Naive thymus-derived CD8-positive, alpha-beta T cell (primary cell): Measurements from ENCODE around the gene MUC22. TPM values are rescaled to one million over a fixed set of nuclear protein-coding genes. Genes with fewer than 3 reads are reported as not detected.
"Not testable (repeated sequence)": the region's sequence is repeated elsewhere in the genome, so short reads cannot be mapped to it uniquely, and the experiment has no call there.

ENCODE experiments used
- ATAC-seq, 2 donors: fragments of 150-1000 bp; cut with Tn5 transposase in 1 of 2; sonication (Bioruptor Pico), chemical (Tn5 transposase) in 1 of 2; 1 replicate in 1 of 2; 2 replicates in 1 of 2; pipeline ENCODE4 v1.10.0; 2021; ENCODE audit warnings: mild to moderate bottlenecking in 2 of 2, moderate library complexity in 2 of 2
- POLR2A ChIA-PET: fragments of 350-600 bp; sonication (Branson Sonifier 250); formaldehyde crosslinking; loops from one replicate; lab custom pipeline; 2021; ENCODE audit warnings: antibody characterized with exemption; lab: Charles Lee
- DNase-seq, 10 donors: peaks; one replicate each; pipeline versions ENCODE4 v3.0.0 to v3.0.0-alpha.2; 2020 to 2022
- H3K27ac Mint-ChIP-seq, 10 donors: one replicate each; pipeline ENCODE4 v1.8.0; 2020 to 2022; ENCODE audit warnings: mild to moderate bottlenecking in 10 of 10, mixed read lengths in 10 of 10, moderate library complexity in 4 of 10, inconsistent platforms in 1 of 10
- H3K27me3 Mint-ChIP-seq, 5 donors: one replicate each; pipeline ENCODE4 v1.8.0; 2021 to 2022; ENCODE audit warnings: mixed read lengths in 5 of 5
- H3K36me3 Mint-ChIP-seq, 3 donors: one replicate each; pipeline ENCODE4 v1.8.0; 2020 to 2022; ENCODE audit warnings: mixed read lengths in 3 of 3, mild to moderate bottlenecking in 2 of 3, inconsistent platforms in 1 of 3
- H3K4me1 Mint-ChIP-seq, 4 donors: one replicate each; pipeline ENCODE4 v1.8.0; 2021 to 2022; ENCODE audit warnings: mixed read lengths in 4 of 4
- H3K4me3 Mint-ChIP-seq, 10 donors: one replicate each; pipeline ENCODE4 v1.8.0; 2020 to 2022; ENCODE audit warnings: mild to moderate bottlenecking in 10 of 10, mixed read lengths in 10 of 10, moderate library complexity in 6 of 10, inconsistent platforms in 1 of 10
- H3K9me3 Mint-ChIP-seq, 9 donors: one replicate each; pipeline ENCODE4 v1.8.0; 2020 to 2022; ENCODE audit warnings: mixed read lengths in 9 of 9, mild to moderate bottlenecking in 3 of 9, inconsistent platforms in 1 of 9, moderate library complexity in 1 of 9
- polyA plus RNA-seq, 3 donors: library from polyadenylated mRNA; unstranded; fragments of 300-500 nt; fragmentation: Illumina TruSeq; gene quantifications; one replicate each; pipeline ENCODE4 v1.2.3, GENCODE V29; 2021
- total RNA-seq, 8 experiments: library from RNA in 2 of 8; stranded (reverse) in 2 of 8; gene quantifications; one replicate each; pipeline ENCODE4 v1.2.3 and lab custom pipeline; 2021 to 2026

MUC22 gene
- total and polyA plus RNA-seq, 5 experiments from 2014 or later, result not detected

- H3K4me1 Mint-ChIP-seq, result no peaks in the 10 kb centered on the region
- H3K36me3 Mint-ChIP-seq, result peaks cover 0 to 2% (median 0%) of the 10 kb centered on the region in 3 donors
- no peak for ATAC-seq
- no peak for DNase-seq
- H3K4me3 Mint-ChIP-seq, result no peak overlapping the region
- POLR2A ChIA-PET, result no interaction called here
- H3K27me3 Mint-ChIP-seq, result peaks cover 18 to 62% (median 39%) of the 10 kb centered on the region in 5 donors
- H3K27ac Mint-ChIP-seq, result peak overlapping the region in 1 of 10 donors; percentile 2
- H3K9me3 Mint-ChIP-seq, result no peaks in the 10 kb centered on the region
Measured at GRCh38 chr6:31049518-31049917, 39.2 kb downstream of the MUC22 start.

GRCh38 chr6:31053187-31053586 is 42.9 kb downstream of the MUC22 start:
- DNase-seq, ATAC-seq, H3K9me3 Mint-ChIP-seq, H3K27ac Mint-ChIP-seq, H3K4me3 Mint-ChIP-seq, H3K36me3 Mint-ChIP-seq, H3K4me1 Mint-ChIP-seq, POLR2A ChIA-PET: not testable (repeated sequence)
- H3K27me3 Mint-ChIP-seq, result peaks cover 12 to 32% (median 20%) of the 10 kb centered on the region in 5 donors

DNA sequence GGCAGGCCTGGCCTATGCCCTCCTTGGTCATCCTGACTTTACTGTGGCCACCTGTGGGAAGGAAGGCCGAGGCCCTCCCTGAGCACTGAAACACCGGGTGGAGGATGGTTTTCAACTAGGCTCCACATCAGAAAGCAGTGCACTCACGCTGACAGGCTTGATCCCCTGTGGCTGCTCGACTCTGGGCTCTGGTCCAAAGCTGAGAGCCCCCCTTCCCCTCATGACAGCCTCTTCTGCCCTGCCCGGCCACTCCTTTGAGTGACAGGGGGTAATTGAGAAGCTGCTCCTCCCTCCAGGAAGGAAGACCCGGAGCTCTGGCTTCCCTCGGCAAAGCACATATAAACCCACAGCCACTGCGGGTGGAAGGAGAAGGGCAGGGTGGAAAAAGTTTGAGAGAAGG is 43.6 kb downstream of the MUC22 start:
- Mint-ChIP-seq H3K36me3 (no peaks in the 10 kb centered on the region), H3K27ac (no peak overlapping the region), H3K4me3 (no peak overlapping the region), H3K4me1 (no peaks in the 10 kb centered on the region), H3K27me3 (peaks cover 11 to 26% (median 16%) of the 10 kb centered on the region in 5 donors), H3K9me3 (no peaks in the 10 kb centered on the region)
- POLR2A ChIA-PET, result no interaction called here
- ATAC-seq (no peak), DNase-seq (no peak)

DNA sequence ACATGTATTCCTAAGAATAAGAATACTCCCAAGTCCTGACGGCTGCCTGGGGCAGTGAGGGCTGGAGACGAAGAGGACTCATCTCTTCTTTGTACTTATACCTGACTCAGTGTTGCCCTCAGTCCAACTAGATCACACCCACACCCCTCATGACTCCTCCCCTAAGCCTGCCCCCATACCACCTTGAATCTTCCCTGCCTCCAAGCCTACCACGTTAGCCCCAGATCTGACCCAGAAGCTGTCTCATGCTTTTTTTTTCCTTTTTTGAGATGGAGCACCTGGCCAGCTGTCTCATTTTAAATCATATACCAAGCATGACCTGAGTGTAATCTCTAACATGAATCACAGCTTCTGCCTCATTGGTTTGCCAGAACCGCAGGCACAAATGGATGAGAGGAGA is 45.2 kb downstream of the MUC22 start:
- H3K36me3 Mint-ChIP-seq, result no peaks in the 10 kb centered on the region
- no peak overlapping the region for H3K27ac Mint-ChIP-seq
- no peak for ATAC-seq
- no peak for DNase-seq
- peaks cover 8 to 18% (median 14%) of the 10 kb centered on the region in 5 donors for H3K27me3 Mint-ChIP-seq
- H3K9me3 Mint-ChIP-seq, result no peaks in the 10 kb centered on the region
- POLR2A ChIA-PET, result no interaction called here
- no peaks in the 10 kb centered on the region for H3K4me1 Mint-ChIP-seq
- no peak overlapping the region for H3K4me3 Mint-ChIP-seq

- H3K36me3 Mint-ChIP-seq, result no peaks in the 10 kb centered on the region
- peaks cover 6 to 17% (median 8%) of the 10 kb centered on the region in 5 donors for H3K27me3 Mint-ChIP-seq
- no peaks in the 10 kb centered on the region for H3K9me3 Mint-ChIP-seq
- DNase-seq (no peak), ATAC-seq (no peak)
- no peaks in the 10 kb centered on the region for H3K4me1 Mint-ChIP-seq
- no peak overlapping the region for H3K4me3 Mint-ChIP-seq
- no peak overlapping the region for H3K27ac Mint-ChIP-seq
- POLR2A ChIA-PET, result no interaction called here
Measured at GRCh38 chr6:31057426-31058003, 47.2 kb downstream of the MUC22 start.

GRCh38 chr6:31058128-31058894 is 48.0 kb downstream of the MUC22 start:
- ATAC-seq, result no peak
- POLR2A ChIA-PET, result no interaction called here
- no peaks in the 10 kb centered on the region for H3K36me3 Mint-ChIP-seq
- DNase-seq, result no peak
- no peaks in the 10 kb centered on the region for H3K9me3 Mint-ChIP-seq
- H3K27ac Mint-ChIP-seq, result no peak overlapping the region
- no peaks in the 10 kb centered on the region for H3K4me1 Mint-ChIP-seq
- H3K4me3 Mint-ChIP-seq, result no peak overlapping the region
- peaks cover 6 to 17% (median 8%) of the 10 kb centered on the region in 5 donors for H3K27me3 Mint-ChIP-seq

DNA sequence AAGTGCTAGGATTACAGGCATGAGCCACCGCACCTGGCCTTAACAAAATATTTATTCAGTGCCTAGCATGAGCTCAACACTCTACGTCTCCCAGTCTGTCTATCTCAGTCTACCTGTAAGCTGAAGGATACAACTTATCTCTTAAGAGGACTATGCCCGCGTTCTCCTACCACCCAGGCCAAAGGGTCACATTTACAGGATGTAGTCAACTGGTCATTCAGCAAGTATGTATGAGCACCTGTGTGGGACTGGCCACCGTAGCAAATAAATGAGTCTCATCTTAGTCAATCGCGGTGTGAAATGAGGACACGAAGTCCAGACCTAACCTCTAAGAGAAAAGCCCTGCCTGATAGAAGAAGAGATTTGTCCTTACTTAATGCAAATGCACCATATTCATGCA is 49.9 kb downstream of the MUC22 start:
- Mint-ChIP-seq H3K4me3 (no peak overlapping the region), H3K36me3 (no peaks in the 10 kb centered on the region), H3K27ac (peak overlapping the region in 1 of 10 donors; percentile 4), H3K27me3 (peaks cover 0 to 6% (median 2%) of the 10 kb centered on the region in 5 donors), H3K4me1 (no peaks in the 10 kb centered on the region), H3K9me3 (no peaks in the 10 kb centered on the region)
- ATAC-seq, result no peak
- POLR2A ChIA-PET, result interaction anchor here (1.2 kb wide), 1 partner anchor 230 kb away, joined by 3 read pairs; no protein-coding TSS in a partner anchor
- DNase-seq, result no peak

DNA sequence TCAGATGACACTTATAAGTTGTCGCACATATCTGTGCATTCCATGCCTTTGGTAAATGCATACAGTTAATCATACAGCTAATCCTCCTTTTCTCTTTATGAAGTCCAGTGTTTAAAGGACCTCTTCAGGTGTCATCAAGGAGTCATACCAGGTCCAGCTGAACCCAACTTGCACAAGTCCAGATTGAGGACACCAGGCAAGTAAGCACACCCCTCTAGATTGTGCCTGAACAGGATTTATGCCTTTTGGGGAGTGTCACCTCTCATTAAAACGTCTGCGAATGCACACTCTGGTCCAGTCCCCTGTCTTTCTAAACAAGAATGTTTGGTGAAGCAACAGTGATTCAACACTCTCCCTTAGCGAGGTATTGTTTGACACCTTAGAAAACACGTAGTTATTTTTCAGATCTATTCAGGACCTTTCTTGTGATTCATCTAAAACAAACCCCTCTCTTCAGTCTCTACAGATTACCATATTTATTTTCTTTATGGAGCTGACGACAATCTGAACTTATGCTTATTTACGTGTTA is 53.7 kb downstream of the MUC22 start:
- POLR2A ChIA-PET, result no interaction called here
- no peak overlapping the region for H3K27ac Mint-ChIP-seq
- H3K36me3 Mint-ChIP-seq, result no peaks in the 10 kb centered on the region
- no peak overlapping the region for H3K4me3 Mint-ChIP-seq
- DNase-seq (no peak), ATAC-seq (no peak)
- H3K9me3 Mint-ChIP-seq, result no peaks in the 10 kb centered on the region
- peaks cover 0 to 3% (median 1%) of the 10 kb centered on the region in 4 donors for H3K4me1 Mint-ChIP-seq
- peaks cover 0 to 6% (median 2%) of the 10 kb centered on the region in 5 donors for H3K27me3 Mint-ChIP-seq

- Mint-ChIP-seq H3K36me3 (no peaks in the 10 kb centered on the region), H3K4me1 (peaks cover 0 to 4% (median 2%) of the 10 kb centered on the region in 4 donors), H3K27ac (no peak overlapping the region), H3K9me3 (no peaks in the 10 kb centered on the region), H3K4me3 (no peak overlapping the region), H3K27me3 (peaks cover 0 to 6% (median 0%) of the 10 kb centered on the region in 5 donors)
- no peak for ATAC-seq
- POLR2A ChIA-PET, result interaction anchor here (0.6 kb wide), 1 partner anchor 229 kb away, joined by 3 read pairs; no protein-coding TSS in a partner anchor
- DNase-seq, result no peak
Measured at GRCh38 chr6:31065556-31065955, 55.3 kb downstream of the MUC22 start.

- H3K4me1 Mint-ChIP-seq, DNase-seq, POLR2A ChIA-PET, H3K27me3 Mint-ChIP-seq, H3K4me3 Mint-ChIP-seq, H3K9me3 Mint-ChIP-seq, H3K36me3 Mint-ChIP-seq, ATAC-seq, H3K27ac Mint-ChIP-seq: not testable (repeated sequence)
Measured at GRCh38 chr6:31067028-31067427, 56.8 kb downstream of the MUC22 start.

DNA sequence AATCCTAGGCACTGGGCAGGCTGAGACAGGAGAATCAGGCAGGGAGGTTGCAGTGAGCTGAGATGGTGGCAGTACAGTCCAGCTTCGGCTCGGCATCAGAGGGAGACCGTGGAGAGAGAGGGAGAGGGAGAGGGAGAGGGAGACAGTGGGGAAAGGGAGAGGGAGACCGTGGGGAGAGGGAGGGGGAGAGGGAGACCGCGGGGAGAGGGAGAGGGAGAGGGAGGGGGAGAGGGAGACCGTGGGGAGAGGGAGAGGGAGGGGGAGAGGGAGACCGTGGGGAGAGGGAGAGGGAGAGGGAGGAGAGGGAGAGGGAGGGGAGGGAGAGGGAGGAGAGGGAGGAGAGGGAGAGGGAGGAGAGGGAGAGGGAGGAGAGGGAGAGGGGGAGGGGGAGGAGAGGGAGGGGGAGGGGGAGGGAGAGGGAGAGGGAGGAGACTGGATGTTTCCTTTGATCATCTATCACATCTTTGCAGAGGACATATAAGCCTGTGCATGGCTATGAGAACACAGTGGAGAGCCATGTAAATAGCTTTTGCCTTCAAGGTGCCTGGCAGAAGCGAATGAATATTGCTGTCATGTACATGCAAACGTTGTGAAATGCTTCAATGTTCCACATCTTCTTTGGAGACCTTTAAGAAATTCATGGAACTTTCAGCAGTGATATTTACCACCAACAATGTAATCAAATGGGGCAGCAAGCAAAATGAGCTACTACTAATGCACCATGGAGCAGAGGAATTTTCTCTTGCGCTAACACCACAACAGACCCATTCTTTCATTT is 57.8 kb downstream of the MUC22 start:
- POLR2A ChIA-PET, H3K27me3 Mint-ChIP-seq, H3K4me3 Mint-ChIP-seq, H3K9me3 Mint-ChIP-seq, DNase-seq, H3K4me1 Mint-ChIP-seq, H3K27ac Mint-ChIP-seq, ATAC-seq, H3K36me3 Mint-ChIP-seq: not testable (repeated sequence)

- H3K9me3 Mint-ChIP-seq, result no peaks in the 10 kb centered on the region
- peaks cover 0 to 4% (median 2%) of the 10 kb centered on the region in 4 donors for H3K4me1 Mint-ChIP-seq
- POLR2A ChIA-PET, result no interaction called here
- peaks cover 0 to 3% (median 0%) of the 10 kb centered on the region in 5 donors for H3K27me3 Mint-ChIP-seq
- no peak overlapping the region for H3K4me3 Mint-ChIP-seq
- ATAC-seq, result peak; percentile 96 to 100
- H3K27ac Mint-ChIP-seq, result peak overlapping the region in 2 of 10 donors; percentile 52 to 60
- peak; percentile 34 to 86 (median 65) for DNase-seq
- no peaks in the 10 kb centered on the region for H3K36me3 Mint-ChIP-seq
Measured at GRCh38 chr6:31068669-31069340, 58.5 kb downstream of the MUC22 start.
